WTC11 (cell line): Measurements from ENCODE around the gene CTXN3. TPM values are rescaled to one million over a fixed set of nuclear protein-coding genes. Genes with fewer than 3 reads are reported as not detected.
A peak's percentile ranks its signal among the peaks of the same experiment; 100 is the strongest.

ENCODE experiments used
- ATAC-seq: fragments of 200-7000 bp; cut with Tn5 transposase; 2 replicates; pipeline ENCODE4 v1.10.0; 2021; ENCODE audit warnings: mild to moderate bottlenecking, moderate library complexity
- Bru-seq: library from RNA; stranded (reverse); fragments of 400-500 nt; gene quantifications from one replicate; lab custom pipeline; 2021; lab: Mats Ljungman, UMichigan
- CTCF ChIA-PET: fragments of 300-600 bp; sonication (Branson Sonifier 250); formaldehyde crosslinking; loops from one replicate; lab custom pipeline; 2021; ENCODE audit warnings: antibody characterized with exemption; lab: Charles Lee
- POLR2A ChIA-PET: fragments of 350-600 bp; sonication (Branson Sonifier 250); formaldehyde crosslinking; loops from one replicate; lab custom pipeline; 2021; ENCODE audit warnings: antibody characterized with exemption; lab: Charles Lee
- DNase-seq: peaks from one replicate; pipeline ENCODE4 v3.0.0; 2021; ENCODE audit warnings: low spot score
- H3K27ac Mint-ChIP-seq: 2 replicates; pipeline ENCODE4 v1.8.0; 2021; ENCODE audit warnings: mixed read lengths
- H3K27me3 Mint-ChIP-seq: 2 replicates; pipeline ENCODE4 v1.8.0; 2021; ENCODE audit warnings: low read depth, mild to moderate bottlenecking, moderate library complexity, mixed read lengths
- H3K36me3 Mint-ChIP-seq: 2 replicates; pipeline ENCODE4 v1.8.0; 2021; ENCODE audit warnings: mixed read lengths
- H3K4me1 Mint-ChIP-seq: 2 replicates; pipeline ENCODE4 v1.8.0; 2022; ENCODE audit warnings: mixed read lengths
- H3K4me3 Mint-ChIP-seq: 2 replicates; pipeline ENCODE4 v1.8.0; 2021; ENCODE audit warnings: mild to moderate bottlenecking, moderate library complexity, mixed read lengths
- H3K9me3 Mint-ChIP-seq: 2 replicates; pipeline ENCODE4 v1.8.0; 2021; ENCODE audit warnings: mixed read lengths
- ATF3 ChIP-seq: sonication (generic); formaldehyde crosslinking; conservative IDR thresholded peaks from 2 replicates; pipeline ENCODE4 v1.8.1; 2022; ENCODE audit warnings: mild to moderate bottlenecking, missing genetic modification reagents
- EMX1 ChIP-seq: fragments of 250-450 bp; sonication (Bioruptor Pico); IDR thresholded peaks from 2 replicates; pipeline ENCODE4 v1.8.0; 2021; ENCODE audit warnings: mild to moderate bottlenecking
- ESRRA ChIP-seq: sonication (generic); formaldehyde crosslinking; IDR thresholded peaks from 2 replicates; pipeline ENCODE4 v1.8.1; 2022; ENCODE audit warnings: mild to moderate bottlenecking, missing genetic modification reagents, borderline replicate concordance
- FOXP4 ChIP-seq: sonication (generic); formaldehyde crosslinking; IDR thresholded peaks from 2 replicates; pipeline ENCODE4 v1.8.0; 2022; ENCODE audit warnings: mild to moderate bottlenecking, missing genetic modification reagents
- MAX ChIP-seq: sonication (generic); formaldehyde crosslinking; IDR thresholded peaks from 2 replicates; pipeline ENCODE4 v1.8.0; 2022; ENCODE audit warnings: mild to moderate bottlenecking, missing genetic modification reagents
- MLX ChIP-seq: sonication (generic); formaldehyde crosslinking; IDR thresholded peaks from 2 replicates; pipeline ENCODE4 v1.8.1; 2023; ENCODE audit warnings: mild to moderate bottlenecking, missing genetic modification reagents, moderate library complexity
- MYBL2 ChIP-seq: sonication (generic); formaldehyde crosslinking; IDR thresholded peaks from 2 replicates; pipeline ENCODE4 v1.8.1; 2023; ENCODE audit warnings: mild to moderate bottlenecking, moderate library complexity, missing genetic modification reagents
- OVOL2 ChIP-seq: fragments of 250-450 bp; sonication (Bioruptor Pico); IDR thresholded peaks from 2 replicates; pipeline ENCODE4 v1.9.0; 2021; ENCODE audit warnings: mild to moderate bottlenecking, borderline replicate concordance
- RORB ChIP-seq: fragments of 250-450 bp; sonication (Bioruptor Pico); IDR thresholded peaks from 2 replicates; pipeline ENCODE4 v1.9.0; 2021; ENCODE audit warnings: mild to moderate bottlenecking
- ZBTB21 ChIP-seq: sonication (generic); formaldehyde crosslinking; IDR thresholded peaks from 2 replicates; pipeline ENCODE4 v1.8.1; 2023; ENCODE audit warnings: mild to moderate bottlenecking, missing genetic modification reagents, borderline replicate concordance
- ZNF219 ChIP-seq: sonication (generic); formaldehyde crosslinking; IDR thresholded peaks from 2 replicates; pipeline ENCODE4 v1.8.0; 2023; ENCODE audit warnings: missing genetic modification reagents, mild to moderate bottlenecking, borderline replicate concordance
- ZNF232 ChIP-seq: sonication (generic); formaldehyde crosslinking; IDR thresholded peaks from 2 replicates; pipeline ENCODE4 v1.8.0; 2022; ENCODE audit warnings: mild to moderate bottlenecking, missing genetic modification reagents
- ZNF396 ChIP-seq: fragments of 250-450 bp; sonication (Bioruptor Pico); IDR thresholded peaks from 2 replicates; pipeline ENCODE4 v1.8.0; 2021; ENCODE audit warnings: mild to moderate bottlenecking, moderate library complexity, borderline replicate concordance
- ZNF425 ChIP-seq: fragments of 250-450 bp; sonication (Bioruptor Pico); conservative IDR thresholded peaks from 2 replicates; pipeline ENCODE4 v1.9.0; 2021; ENCODE audit warnings: mild to moderate bottlenecking
- long read RNA-seq, 3 experiments: library from RNA in 1 of 3; library from capped mRNA in 1 of 3; library from polyadenylated mRNA in 1 of 3; unstranded in 2 of 3; stranded (forward) in 1 of 3; transcript quantifications; one replicate each; pipeline ENCODE4 v2.0.0, GENCODE V29; 2021
- total RNA-seq: library from RNA; stranded (reverse); gene quantifications from 3 replicates; pipeline ENCODE4 v1.2.3, GENCODE V29; 2021
- TF ChIP-seq, protein P1 (sequence below): sonication (generic); formaldehyde crosslinking; IDR thresholded peaks from 2 replicates; pipeline ENCODE4 v1.8.0; 2022; ENCODE audit warnings: mild to moderate bottlenecking, missing genetic modification reagents
- TF ChIP-seq, protein P2 (sequence below): fragments of 250-450 bp; sonication (Bioruptor Pico); IDR thresholded peaks from 2 replicates; pipeline ENCODE4 v1.9.0; 2021; ENCODE audit warnings: mild to moderate bottlenecking

Gene CTXN3
- total RNA-seq (not detected in 3 replicates), Bru-seq, nascent RNA (not detected)
- long read RNA-seq, experiment 1 = 0 reads
- long read RNA-seq, experiment 2 = 0 reads
- long read RNA-seq, experiment 3 = 0 reads

DNA sequence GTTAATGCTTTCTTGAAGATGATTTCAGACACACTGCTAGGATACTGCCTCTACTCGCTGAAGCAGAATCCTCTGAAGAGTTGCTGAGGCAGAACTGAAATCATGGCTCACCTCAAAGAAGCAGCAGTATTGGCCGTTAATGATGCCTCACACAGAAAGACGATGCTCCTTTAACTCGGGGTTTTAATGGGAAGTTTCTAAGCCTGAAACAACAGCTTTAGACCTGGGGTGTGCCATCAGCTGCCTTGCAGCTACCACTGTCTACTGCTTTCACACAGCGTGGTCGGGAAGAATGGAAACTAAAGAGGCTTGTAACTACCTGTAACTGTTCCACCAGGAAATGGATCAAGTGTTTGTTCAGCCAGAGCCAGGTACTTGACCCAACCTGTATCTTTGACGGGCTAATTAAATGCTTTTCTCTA, at the start of gene CTXN3:
CTXN3 (plus strand) TSS at position 65 of the 422 bp plus-strand sequence. CDS start 8,440 bp downstream, outside the sequence.
- Mint-ChIP-seq H3K9me3 (no peaks in the 10 kb centered on the region), H3K4me1 (peaks cover 28% of the 10 kb centered on the region), H3K27ac (peak within 1 kb of the TSS; percentile 22), H3K4me3 (no peak within 1 kb of the TSS), H3K27me3 (no peaks in the 10 kb centered on the region), H3K36me3 (no peaks in the 10 kb centered on the region)
- ATAC-seq = peak; percentile 44; the same call in 1 of the 2 replicates
- DNase-seq = no peak
- ChIA-PET POLR2A (no interaction called here), CTCF (interaction anchor here (1.0 kb wide), 1 partner anchor 85 kb away, joined by 5 read pairs; no protein-coding TSS in a partner anchor)
- TF ChIP-seq FOXP4 (CRISPR knock-in tag) (no peak), ZNF232 (no peak)

DNA sequence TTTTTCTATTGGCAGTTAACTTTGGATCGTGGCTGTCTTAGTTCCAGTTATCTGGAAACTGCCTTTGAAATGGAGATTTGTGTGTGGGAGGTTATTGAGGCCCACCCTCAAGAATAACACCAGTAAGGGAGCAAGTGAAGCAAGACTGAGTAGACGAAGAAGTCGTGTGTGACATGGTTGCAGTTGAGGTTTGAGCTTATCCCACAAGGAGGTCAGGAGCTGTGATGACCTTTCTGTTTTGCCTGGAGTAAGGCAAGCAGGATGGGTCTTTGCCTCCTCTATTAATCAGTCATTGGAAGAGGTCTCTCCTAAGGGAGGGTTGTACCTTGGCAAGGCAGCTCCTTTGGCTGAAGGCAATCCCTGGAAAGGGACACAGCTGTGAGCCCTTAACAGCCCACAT, 49.6 kb upstream of the CTXN3 start:
- POLR2A ChIA-PET = no interaction called here
- no peaks in the 10 kb centered on the region for H3K27me3 Mint-ChIP-seq
- no peak overlapping the region for H3K4me3 Mint-ChIP-seq
- TF ChIP-seq ATF3 (CRISPR knock-in tag) (no peak), ESRRA (CRISPR knock-in tag) (no peak), MAX (no peak), OVOL2 (CRISPR knock-in tag) (no peak), ZNF425 (CRISPR knock-in tag) (no peak), ZBTB21 (no peak), ZNF396 (CRISPR knock-in tag) (no peak), MLX (CRISPR knock-in tag) (no peak), RORB (CRISPR knock-in tag) (no peak), EMX1 (CRISPR knock-in tag) (no peak)
- TF ChIP-seq, protein P1, sequence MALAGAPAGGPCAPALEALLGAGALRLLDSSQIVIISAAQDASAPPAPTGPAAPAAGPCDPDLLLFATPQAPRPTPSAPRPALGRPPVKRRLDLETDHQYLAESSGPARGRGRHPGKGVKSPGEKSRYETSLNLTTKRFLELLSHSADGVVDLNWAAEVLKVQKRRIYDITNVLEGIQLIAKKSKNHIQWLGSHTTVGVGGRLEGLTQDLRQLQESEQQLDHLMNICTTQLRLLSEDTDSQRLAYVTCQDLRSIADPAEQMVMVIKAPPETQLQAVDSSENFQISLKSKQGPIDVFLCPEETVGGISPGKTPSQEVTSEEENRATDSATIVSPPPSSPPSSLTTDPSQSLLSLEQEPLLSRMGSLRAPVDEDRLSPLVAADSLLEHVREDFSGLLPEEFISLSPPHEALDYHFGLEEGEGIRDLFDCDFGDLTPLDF (CRISPR knock-in tag) = no peak
- TF ChIP-seq, protein P2, sequence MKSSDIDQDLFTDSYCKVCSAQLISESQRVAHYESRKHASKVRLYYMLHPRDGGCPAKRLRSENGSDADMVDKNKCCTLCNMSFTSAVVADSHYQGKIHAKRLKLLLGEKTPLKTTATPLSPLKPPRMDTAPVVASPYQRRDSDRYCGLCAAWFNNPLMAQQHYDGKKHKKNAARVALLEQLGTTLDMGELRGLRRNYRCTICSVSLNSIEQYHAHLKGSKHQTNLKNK (CRISPR knock-in tag) = no peak
- DNase-seq = no peak
- ATAC-seq = no peak
- CTCF ChIA-PET = no interaction called here
- H3K27ac Mint-ChIP-seq = no peak overlapping the region
- no peaks in the 10 kb centered on the region for H3K9me3 Mint-ChIP-seq
- H3K36me3 Mint-ChIP-seq = no peaks in the 10 kb centered on the region
- H3K4me1 Mint-ChIP-seq = peaks cover 24% of the 10 kb centered on the region

DNA sequence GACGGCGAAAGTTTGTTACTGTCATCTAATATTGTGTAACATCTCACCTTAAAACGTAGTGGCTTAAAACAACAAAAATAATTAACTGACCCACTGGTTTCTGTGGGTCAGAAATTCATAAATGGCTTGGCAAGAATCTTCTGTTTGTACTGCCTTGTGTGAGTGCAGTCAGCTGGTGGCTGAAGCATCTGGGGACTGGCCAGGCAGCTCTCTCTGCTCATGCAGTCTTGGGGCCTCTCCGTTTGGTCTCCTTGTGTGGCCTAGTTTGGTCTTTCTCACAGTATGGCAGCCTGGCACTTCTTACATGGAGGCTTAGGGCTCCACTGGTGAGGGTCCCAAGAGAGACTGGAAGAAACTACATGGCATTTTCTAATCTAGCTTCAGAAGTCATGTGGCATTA, 49.0 kb upstream of the CTXN3 start:
- ATAC-seq (no peak), DNase-seq (no peak)
- TF ChIP-seq ZNF219 (no peak), MYBL2 (no peak)
- TF ChIP-seq, all 79 proteins: peak for 0
- CTCF ChIA-PET = no interaction called here
- Mint-ChIP-seq H3K4me3 (no peak overlapping the region), H3K4me1 (peaks cover 27% of the 10 kb centered on the region), H3K27ac (no peak overlapping the region), H3K36me3 (no peaks in the 10 kb centered on the region), H3K9me3 (no peaks in the 10 kb centered on the region), H3K27me3 (no peaks in the 10 kb centered on the region)
- POLR2A ChIA-PET = no interaction called here
